DMS79 treated with DMSO at 0.1 percent for 48 hours (cell line): ENCODE data around the gene ZNF837.

Experiments
- DNase-seq: peaks from one replicate; lab custom pipeline; 2025; lab: John Stamatoyannopoulos, UW

ZNF837 gene

DNA sequence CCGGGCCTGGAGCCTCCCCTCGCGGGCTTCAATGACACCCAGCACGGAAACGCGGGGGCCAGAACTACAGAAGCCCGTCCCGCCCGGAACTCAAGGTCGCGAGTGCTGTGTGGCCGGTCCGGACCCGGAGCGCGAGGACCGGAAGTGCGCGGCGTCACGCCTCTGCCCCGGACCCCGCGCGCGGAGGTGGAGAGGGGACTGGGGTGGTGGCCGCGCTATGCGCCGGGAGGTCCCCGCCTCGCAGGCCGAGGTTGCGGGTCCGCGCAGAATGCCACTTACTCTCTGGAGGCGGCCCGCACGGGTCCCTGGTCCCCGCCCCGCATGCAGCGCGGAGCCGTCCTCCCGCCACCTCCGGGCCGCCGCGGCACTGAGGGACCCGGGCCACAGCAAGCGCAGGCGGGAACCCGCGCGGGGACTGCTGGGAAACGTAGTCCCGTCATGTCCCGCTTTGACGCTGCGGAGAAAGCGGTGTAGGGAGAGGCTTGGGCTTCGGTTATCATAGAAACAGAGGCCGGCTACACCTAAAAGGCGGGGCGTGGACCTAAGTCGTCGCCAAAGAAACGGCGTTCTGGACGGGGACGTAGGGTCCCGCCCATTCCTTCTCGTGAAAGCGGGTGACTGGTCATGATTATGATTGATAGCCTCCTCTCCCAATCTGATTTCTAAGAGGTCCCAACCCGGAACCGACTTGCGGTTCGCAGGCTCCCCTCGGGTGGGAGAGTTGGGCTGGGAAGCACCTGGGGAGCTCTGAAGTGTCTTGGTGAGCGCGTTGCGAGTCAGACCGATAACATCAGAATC lies at the start of gene ZNF837:
ZNF837 (minus strand) TSS at position 369 of the 798 bp plus-strand sequence. CDS start 11,698 bp downstream, outside the sequence.
- peak; percentile 99 for DNase-seq

DNA sequence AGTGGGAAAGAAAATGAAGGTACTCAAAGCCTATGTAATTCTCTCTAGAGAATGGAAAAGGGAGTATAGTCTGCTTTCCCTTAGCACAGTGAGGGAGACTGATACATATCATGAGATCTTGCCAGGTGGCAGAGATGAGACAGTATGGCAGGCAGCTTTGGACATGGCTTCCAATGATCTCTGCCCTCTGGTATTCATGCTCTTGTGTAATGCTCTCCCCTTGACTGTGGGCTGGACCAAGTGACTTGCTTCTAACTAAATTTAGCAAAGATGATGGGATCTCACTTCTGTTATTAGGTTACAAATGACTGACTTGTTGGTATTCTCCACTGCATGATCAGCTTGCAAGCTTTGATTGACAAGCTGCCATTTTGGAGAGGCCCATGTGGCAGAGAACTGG lies 48.9 kb upstream of the ZNF837 start:
- no peak for DNase-seq

GRCh38 chr19:58428617-58429016 lies 47.8 kb upstream of the ZNF837 start:
- no peak for DNase-seq

DNA sequence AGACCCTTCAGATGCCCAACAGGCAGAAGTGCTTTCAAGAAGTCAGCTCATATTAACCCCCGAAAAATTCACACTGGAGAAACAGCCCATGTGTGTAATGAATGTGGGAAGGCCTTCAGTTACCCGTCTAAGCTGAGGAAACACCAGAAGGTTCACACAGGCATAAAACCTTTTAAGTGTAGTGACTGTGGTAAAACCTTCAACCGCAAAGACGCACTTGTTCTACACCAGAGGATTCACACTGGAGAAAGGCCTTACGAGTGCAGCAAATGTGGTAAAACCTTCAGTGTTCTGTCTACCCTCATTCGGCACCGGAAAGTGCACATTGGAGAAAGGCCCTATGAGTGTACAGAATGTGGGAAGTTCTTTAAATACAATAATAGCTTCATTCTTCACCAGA lies 36.2 kb upstream of the ZNF837 start:
- DNase-seq = no peak

- no peak for DNase-seq
These were observed 35.8 kb upstream of the ZNF837 start for GRCh38 chr19:58416604-58417003.

- peak; percentile 27 for DNase-seq
These were observed 28.4 kb upstream of the ZNF837 start for GRCh38 chr19:58409010-58409790.

DNA sequence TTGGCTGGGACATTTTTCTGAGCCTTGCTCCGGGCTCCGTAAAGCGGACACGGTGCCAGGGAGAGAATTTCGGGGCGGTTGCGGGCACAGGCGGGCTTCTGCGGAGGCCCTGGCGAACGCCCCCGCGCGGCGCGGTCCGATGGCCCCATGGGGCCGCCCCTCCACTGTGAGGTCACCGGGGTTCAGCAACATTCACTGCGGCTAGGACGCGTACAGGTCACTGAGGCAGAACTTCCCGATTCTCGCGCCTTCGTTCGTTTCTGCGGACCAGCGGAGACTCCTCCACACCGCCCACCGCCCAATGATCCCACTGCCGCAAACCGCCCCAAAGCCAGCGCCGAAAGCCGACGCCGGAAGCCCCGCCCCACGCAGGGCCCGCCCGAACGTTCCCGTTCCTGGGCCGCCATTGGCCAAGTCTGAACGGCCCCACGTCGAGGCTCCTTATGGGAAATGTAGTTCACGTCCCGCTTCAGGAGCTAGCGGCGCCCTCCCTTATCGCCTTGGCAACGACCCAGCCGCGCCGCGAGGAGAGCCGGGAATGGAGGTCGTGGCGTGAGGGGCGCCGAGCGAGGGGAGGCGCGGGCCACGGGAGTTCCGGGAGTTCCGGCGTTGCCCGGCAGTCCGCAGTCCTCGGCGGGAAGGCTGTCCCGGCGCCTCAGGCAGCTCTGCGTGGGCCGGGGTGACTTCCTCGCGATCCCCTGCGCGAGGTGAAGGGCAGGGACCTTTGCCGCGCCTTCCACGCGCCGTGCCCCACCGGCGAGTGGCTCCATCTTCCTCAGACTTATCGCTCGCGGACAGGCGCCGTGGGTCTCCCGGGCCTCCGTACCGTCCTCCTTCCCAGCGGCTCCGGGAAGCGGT lies 27.6 kb upstream of the ZNF837 start, which contains the start of gene ZNF584:
ZNF584 (plus strand) TSS at position 498 of the 858 bp plus-strand sequence. CDS start 499 bp downstream, outside the sequence.
- DNase-seq = peak; percentile 91

GRCh38 chr19:58407658-58408151 lies 26.9 kb upstream of the ZNF837 start:
- peak; percentile 16 for DNase-seq

DNA sequence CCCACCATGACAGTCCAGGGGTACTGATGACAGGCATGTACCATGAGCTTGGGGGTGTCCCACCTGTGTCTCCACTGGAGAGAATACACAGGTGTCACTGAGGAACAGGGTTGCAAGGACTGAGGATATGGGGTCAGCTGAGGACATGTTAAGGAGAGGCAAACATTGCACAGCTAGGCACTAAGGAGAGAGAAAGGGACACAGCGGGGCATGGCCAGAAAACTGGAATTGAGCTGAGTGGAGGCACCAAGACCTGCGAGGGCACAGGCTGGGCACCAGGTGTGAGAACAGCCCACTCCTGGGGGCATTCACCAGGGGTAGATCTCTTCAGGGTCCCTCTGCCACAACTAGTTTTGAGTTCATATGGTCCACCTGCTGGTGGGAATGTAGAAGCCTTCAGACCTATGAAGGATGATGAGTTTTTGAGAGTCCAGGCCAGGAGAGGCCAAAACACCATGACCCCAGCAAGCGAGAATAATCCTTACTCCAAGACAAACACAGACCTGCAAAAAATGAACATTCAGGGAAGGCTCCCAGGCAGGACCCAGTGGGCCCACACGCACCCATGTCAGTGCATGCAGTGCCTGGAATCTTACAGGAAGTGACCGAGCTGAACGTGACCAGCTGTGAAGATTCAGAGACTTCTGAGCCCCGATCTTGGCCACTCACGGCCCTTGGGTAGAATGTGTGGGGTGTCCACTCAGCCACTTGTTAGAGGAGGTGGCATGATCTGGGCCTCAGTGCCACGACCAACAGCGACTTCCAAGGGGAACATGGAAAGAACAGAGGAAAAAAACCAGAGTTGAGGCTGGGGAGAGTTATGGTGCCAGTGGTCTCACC lies 26.2 kb upstream of the ZNF837 start:
- no peak for DNase-seq

- DNase-seq = peak; percentile 7
These were observed 23.2 kb upstream of the ZNF837 start for GRCh38 chr19:58403920-58404478.

DNA sequence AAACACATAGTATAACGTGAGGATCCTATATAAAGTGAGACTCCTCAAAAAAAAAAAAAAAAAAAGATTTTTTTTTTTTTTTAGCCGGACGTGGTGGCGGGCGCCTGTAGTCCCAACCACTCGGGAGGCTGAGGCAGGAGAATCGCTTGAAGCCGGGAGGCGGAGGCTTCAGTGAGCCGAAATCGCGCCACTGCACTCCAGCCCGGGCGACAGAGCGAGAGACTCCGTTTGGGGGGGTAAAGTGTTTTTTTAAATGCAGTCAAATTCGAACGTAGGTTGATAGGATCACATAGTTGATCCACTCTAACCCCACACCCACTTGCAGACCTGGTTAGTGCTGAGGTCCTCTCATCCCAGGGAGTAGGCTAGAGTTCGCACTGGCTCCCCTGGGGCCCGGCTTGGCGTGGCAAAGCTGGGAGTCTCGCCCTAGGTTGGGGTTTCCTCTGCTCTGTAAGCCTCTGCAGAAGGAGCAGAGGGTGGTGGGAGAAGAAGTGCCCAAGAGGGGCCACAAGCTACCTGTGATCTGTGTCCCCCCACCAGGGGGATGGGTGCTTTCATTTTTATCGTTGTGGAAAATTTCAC lies 21.1 kb upstream of the ZNF837 start:
- no peak for DNase-seq

GRCh38 chr19:58400916-58401839 lies 20.3 kb upstream of the ZNF837 start:
- peak; percentile 97 for DNase-seq

GRCh38 chr19:58400316-58400915 lies 19.6 kb upstream of the ZNF837 start:
- DNase-seq = peak; percentile 73

DNA sequence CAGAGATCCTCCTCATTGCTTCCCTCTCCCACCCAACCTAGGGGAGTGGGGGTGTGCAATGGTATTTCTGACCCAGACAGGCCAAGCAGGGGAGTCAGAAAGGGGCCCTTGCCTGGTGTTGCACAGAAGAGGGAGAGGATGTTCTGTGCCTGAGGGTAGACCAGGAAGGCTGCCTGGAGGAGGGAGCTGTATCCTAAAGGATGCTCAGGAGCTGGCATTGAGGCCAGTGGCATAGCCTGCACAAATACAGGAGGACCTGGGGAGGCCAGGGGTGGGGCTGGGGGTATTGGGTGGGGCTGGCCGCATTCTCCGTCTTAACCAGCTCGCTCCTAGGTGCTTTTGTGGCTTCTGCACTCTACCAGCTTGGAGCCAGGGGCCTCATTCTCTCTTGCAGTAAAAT lies 19.1 kb upstream of the ZNF837 start:
- DNase-seq = no peak

GRCh38 chr19:58398545-58398944 lies 17.7 kb upstream of the ZNF837 start:
- DNase-seq = no peak

GRCh38 chr19:58398087-58398486 lies 17.3 kb upstream of the ZNF837 start:
- DNase-seq = no peak

DNA sequence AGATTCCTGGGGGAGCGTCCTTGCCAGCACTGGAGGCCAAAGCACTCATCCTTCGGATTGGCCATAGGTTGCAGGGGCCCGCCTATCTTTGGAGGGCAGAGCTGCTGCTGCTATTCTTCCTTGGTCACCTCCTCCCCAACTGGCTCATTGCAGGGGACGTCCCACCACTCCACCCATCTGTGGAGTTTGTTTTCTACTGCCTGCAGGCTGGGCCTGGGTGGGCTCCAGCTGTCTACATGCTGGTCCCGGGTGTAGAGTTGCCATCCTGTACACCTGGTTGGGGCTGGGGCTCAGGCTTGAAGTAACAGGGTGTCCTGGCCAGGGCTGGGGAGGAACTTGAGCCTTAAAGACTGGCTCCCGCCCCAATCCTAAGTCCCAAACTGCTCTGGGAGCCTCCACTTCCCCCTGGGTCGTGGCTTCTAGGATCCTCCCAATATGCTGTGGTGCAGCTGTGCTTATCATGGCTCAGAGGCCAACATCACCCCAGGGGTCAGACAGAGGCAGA lies 16.8 kb upstream of the ZNF837 start:
- no peak for DNase-seq

DNA sequence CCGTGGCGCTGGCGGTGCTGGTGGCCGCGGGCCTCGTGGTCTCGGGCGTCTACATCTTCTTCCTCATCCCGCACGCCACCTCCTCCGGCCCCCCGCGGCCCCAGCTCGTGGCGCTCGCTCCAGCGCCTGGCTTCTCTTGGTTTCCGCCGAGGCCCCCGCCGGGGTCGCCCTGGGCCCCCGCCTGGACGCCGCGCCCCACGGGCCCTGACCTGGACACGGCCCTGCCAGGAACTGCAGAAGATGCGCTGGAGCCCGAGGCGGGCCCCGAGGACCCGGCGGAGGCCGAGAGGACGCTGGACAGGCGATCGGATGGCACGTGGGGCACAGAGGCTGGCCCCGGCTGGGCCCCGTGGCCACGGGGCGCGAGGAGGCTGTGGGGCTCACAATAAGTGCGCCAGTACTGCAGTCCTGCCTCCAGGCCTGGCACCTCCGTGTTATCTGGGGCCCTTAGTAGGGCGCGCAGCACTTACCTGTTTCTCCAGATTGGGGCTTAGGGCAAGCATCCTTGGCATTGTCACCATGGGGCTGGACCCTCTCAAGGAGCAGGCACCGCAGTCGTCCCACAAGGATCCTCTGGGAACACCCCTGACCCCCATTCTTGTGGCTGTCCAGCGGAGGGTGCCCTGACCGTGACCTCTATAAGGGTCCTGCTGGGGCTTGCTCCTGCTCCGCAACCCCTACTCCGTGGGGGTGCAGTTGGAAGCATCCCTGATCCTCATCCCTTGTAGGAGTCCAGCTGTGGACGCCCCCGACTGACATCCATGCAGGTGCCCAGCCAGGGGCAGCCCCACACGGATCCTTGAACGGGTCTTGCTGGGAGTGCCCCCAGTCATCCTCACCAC lies 16.1 kb upstream of the ZNF837 start:
- DNase-seq = no peak
